Measurements from ENCODE around the gene NLRP4. TPM values are rescaled to one million over a fixed set of nuclear protein-coding genes. Genes with fewer than 3 reads are reported as not detected.

Gene NLRP4
- total and polyA plus RNA-seq, 2 experiments from 2014 or later, result not detected

GRCh38 chr19:55812449-55812848 lies 23.9 kb upstream of the NLRP4 start:
- no peak for TF ChIP-seq CREB1 (CRISPR knock-in tag; IDR thresholded peaks at IDR 0.05; ENCODE audit: low read depth)
- no peak for TF ChIP-seq EZH2phosphoT487 (IDR thresholded peaks at IDR 0.05; ENCODE audit: unreplicated experiment)
- TF ChIP-seq EZH2 (IDR thresholded peaks at IDR 0.05; ENCODE audit: low read depth, unreplicated experiment), result no peak
- no peak for TF ChIP-seq NANOG (IDR thresholded peaks at IDR 0.05; ENCODE audit: borderline replicate concordance)
- TF ChIP-seq, protein P1, sequence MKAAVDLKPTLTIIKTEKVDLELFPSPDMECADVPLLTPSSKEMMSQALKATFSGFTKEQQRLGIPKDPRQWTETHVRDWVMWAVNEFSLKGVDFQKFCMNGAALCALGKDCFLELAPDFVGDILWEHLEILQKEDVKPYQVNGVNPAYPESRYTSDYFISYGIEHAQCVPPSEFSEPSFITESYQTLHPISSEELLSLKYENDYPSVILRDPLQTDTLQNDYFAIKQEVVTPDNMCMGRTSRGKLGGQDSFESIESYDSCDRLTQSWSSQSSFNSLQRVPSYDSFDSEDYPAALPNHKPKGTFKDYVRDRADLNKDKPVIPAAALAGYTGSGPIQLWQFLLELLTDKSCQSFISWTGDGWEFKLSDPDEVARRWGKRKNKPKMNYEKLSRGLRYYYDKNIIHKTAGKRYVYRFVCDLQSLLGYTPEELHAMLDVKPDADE (IDR thresholded peaks at IDR 0.05), result no peak
- TF ChIP-seq, protein P2, sequence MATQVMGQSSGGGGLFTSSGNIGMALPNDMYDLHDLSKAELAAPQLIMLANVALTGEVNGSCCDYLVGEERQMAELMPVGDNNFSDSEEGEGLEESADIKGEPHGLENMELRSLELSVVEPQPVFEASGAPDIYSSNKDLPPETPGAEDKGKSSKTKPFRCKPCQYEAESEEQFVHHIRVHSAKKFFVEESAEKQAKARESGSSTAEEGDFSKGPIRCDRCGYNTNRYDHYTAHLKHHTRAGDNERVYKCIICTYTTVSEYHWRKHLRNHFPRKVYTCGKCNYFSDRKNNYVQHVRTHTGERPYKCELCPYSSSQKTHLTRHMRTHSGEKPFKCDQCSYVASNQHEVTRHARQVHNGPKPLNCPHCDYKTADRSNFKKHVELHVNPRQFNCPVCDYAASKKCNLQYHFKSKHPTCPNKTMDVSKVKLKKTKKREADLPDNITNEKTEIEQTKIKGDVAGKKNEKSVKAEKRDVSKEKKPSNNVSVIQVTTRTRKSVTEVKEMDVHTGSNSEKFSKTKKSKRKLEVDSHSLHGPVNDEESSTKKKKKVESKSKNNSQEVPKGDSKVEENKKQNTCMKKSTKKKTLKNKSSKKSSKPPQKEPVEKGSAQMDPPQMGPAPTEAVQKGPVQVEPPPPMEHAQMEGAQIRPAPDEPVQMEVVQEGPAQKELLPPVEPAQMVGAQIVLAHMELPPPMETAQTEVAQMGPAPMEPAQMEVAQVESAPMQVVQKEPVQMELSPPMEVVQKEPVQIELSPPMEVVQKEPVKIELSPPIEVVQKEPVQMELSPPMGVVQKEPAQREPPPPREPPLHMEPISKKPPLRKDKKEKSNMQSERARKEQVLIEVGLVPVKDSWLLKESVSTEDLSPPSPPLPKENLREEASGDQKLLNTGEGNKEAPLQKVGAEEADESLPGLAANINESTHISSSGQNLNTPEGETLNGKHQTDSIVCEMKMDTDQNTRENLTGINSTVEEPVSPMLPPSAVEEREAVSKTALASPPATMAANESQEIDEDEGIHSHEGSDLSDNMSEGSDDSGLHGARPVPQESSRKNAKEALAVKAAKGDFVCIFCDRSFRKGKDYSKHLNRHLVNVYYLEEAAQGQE (IDR thresholded peaks at IDR 0.05; ENCODE audit: unreplicated experiment), result no peak
- TF ChIP-seq JUNB (IDR thresholded peaks at IDR 0.05; ENCODE audit: unreplicated experiment), result no peak
- TF ChIP-seq CTCF (conservative IDR thresholded peaks at IDR 0.05; ENCODE audit: low read depth in 2 of 2), result no peak
- no peak for TF ChIP-seq STAT1 (IDR thresholded peaks at IDR 0.05; ENCODE audit: unreplicated experiment)
- no peak for TF ChIP-seq ZNF114 (CRISPR knock-in tag; IDR thresholded peaks at IDR 0.05)
- no peak for TF ChIP-seq ZNF462 (CRISPR knock-in tag; IDR thresholded peaks at IDR 0.05)
- no peak for TF ChIP-seq ZNF331 (CRISPR knock-in tag; IDR thresholded peaks at IDR 0.05; ENCODE audit: low read depth)
- Histone ChIP-seq H3K4me1 (ENCODE audit: insufficient read depth) (no peaks in the 10 kb centered on the region), H3K79me2 (replicated peaks; ENCODE audit: insufficient read depth) (no peaks in the 10 kb centered on the region), H4K20me1 (replicated peaks; ENCODE audit: insufficient read depth) (no peaks in the 10 kb centered on the region), H3F3A (replicated peaks; ENCODE audit: low read depth) (no peaks in the 10 kb centered on the region), H3K36me3 (ENCODE audit: insufficient read depth) (no peaks in the 10 kb centered on the region), H3K27me3 (ENCODE audit: insufficient read depth) (no peaks in the 10 kb centered on the region), H3K9me2 (ENCODE audit: insufficient read depth) (peaks cover 4% of the 10 kb centered on the region; the same call in 1 of the 2 replicates), H3K27ac (ENCODE audit: low read depth) (no peak overlapping the region), H2AFZ (no peak overlapping the region), H3K4me3 (no peak overlapping the region), H3K4me2 (no peak overlapping the region)
- no peaks in the 10 kb centered on the region for H3K4me1 Mint-ChIP-seq
- no peak overlapping the region for H3K4me3 Mint-ChIP-seq
- no peak overlapping the region for H3K27ac Mint-ChIP-seq
- DNase-seq (ENCODE audit: low spot score) (no peak), ATAC-seq (no peak)
- H3K36me3 Mint-ChIP-seq (ENCODE audit: low read depth), result peaks cover 18% of the 10 kb centered on the region; the same call in 2 of the 3 replicates
- H3K27me3 Mint-ChIP-seq (ENCODE audit: insufficient read depth, low read depth, poor library complexity), result peaks cover 4% of the 10 kb centered on the region
- peaks cover 100% of the 10 kb centered on the region for H3K9me3 Mint-ChIP-seq

All from GM23338 (cell line).